Tongue (tissue), 2 donors: ENCODE data around the gene RCOR1. TPM values are rescaled to one million over a fixed set of nuclear protein-coding genes. Genes with fewer than 3 reads are reported as not detected.
"Not testable (repeated sequence)": the region's sequence is repeated elsewhere in the genome, so short reads cannot be mapped to it uniquely, and the experiment has no call there.

Source experiments
- DNase-seq: peaks from one replicate; pipeline ENCODE4 v3.0.0-alpha.2; 2015
- total RNA-seq: library from RNA; depleted of rRNA; stranded (reverse); fragments of >200 nt; gene quantifications from one replicate; pipeline ENCODE4 v1.2.3, GENCODE V29; 2014

Gene RCOR1
- total RNA-seq, 1 donor from 2014 or later = 25.4 TPM

DNA sequence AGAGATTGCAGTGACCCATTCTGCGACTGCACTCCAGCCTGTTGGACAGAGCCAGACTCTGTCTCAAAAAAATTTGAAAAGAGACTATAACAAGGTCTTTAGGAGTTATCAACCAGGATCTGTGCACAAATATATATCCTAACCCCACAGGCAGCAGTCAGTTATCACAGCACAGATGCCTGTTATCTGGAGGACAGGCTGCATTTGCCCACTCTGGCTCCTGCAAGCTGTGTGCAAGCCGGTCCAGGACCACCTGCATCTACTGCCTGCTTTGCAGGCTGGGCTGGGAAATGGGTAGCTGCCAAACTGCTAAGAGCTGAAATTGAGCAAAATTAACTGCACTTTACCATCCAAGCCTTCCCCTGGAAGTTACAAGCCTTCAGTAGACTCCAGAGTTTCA is 21.4 kb upstream of the RCOR1 start:
- no peak for DNase-seq

GRCh38 chr14:102571478-102572042 is 20.9 kb upstream of the RCOR1 start:
- no peak for DNase-seq

- not testable (repeated sequence) for DNase-seq
These were observed 19.3 kb upstream of the RCOR1 start for GRCh38 chr14:102573161-102573560.

- no peak for DNase-seq
These were observed 18.8 kb upstream of the RCOR1 start for GRCh38 chr14:102573591-102574046.

DNA sequence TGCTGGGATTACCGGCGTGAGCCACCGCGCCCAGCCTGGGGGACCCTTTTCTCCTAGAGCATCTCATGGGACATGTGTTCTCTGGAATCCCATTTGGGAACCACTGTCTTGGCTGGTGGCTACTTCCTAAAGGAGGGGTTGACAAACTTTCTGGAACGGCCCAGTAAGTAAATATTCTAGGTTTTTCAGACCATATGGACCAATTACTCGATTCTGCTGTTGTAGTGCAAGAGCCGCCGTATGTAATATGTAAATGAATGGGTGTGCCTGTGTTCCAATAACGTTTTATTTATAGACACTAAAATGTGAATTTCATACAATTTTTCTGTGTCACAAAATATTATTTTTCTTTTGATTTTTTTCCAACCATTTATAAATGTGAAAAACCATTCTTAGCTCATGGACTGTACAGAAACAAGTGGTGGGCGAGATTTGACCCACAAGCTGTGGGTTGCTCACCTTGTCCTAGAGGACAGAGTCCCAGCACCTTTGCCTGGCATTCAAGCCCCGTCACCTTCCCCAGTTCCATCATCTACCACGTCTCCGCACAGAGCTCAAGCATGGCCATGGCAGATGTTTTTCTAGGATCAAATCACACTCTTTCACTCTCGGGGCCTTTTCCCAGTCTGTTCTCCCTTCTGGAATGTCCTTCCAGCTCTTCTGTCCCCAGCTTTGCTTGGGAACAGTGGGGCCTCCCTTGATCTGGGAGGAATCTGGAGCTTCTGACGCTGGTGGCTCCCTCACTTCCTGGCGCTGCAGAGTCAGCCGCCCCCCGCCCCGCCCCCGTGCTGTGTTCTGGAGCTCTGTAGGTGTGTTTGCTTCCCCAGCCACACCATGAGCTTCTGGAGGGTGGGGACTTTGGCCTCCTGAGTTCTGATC is 17.9 kb upstream of the RCOR1 start:
- peak; percentile 54 for DNase-seq

DNA sequence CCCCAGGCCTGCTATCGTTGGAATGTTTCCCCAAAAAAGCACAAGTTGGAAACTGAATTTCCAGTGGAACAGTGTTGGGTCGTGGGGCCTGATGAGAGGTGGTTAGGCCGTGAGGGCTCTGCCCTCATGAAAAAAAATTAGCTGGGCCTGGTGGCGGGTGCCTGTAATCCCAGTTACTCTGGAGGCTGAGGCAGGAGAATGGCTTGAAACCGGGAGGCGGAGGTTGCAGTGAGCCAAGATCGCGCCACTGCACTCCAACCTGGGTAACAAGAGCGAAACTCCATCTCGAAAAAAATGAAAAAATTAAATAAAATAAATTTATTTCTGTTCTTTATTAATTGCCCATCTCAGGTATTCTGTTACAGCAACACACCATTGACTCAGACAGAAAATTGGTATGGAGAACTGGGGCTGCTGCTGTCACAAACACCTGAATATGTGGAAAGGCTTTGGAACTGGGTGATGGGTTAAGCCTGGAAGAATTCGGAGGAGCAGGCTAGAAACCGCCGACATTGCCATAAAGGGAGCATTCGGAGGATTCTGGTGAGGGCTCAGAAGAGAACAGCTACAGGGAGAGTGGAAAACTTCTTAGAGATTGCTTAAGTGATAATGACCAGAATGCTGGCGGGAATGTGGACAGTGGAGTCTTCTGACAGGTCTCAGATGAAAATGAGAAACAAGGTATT is 17.1 kb upstream of the RCOR1 start:
- no peak for DNase-seq

DNA sequence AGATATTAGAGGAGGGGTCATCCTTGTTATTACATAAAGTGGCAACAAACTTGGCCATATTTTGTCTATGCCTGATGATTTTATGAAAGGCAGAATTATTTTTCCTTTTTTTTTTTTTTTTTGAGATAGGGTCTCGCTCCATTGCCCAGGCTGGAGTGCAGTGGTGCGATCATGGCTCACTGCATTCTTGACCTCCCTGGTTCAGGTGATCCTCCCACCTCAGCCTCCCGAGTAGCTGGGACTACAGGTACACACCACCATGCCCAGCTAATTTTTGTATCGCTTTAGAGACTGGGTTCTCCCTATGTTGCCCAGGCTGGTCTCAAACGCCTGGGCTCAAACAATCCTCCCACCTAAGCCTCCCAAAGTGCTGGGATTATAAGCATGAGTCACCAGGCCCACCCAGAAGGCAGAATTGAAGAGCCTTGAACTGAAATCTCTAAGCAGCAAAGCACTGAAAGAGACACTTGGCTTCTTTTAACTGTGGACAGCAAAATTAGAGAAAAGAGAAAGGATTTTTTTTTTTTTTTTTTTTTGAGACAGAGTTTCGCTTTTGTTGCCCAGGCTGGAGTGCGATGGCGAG is 16.5 kb upstream of the RCOR1 start:
- not testable (repeated sequence) for DNase-seq

- DNase-seq = no peak
These were observed 13.6 kb upstream of the RCOR1 start for GRCh38 chr14:102578821-102579220.

DNA sequence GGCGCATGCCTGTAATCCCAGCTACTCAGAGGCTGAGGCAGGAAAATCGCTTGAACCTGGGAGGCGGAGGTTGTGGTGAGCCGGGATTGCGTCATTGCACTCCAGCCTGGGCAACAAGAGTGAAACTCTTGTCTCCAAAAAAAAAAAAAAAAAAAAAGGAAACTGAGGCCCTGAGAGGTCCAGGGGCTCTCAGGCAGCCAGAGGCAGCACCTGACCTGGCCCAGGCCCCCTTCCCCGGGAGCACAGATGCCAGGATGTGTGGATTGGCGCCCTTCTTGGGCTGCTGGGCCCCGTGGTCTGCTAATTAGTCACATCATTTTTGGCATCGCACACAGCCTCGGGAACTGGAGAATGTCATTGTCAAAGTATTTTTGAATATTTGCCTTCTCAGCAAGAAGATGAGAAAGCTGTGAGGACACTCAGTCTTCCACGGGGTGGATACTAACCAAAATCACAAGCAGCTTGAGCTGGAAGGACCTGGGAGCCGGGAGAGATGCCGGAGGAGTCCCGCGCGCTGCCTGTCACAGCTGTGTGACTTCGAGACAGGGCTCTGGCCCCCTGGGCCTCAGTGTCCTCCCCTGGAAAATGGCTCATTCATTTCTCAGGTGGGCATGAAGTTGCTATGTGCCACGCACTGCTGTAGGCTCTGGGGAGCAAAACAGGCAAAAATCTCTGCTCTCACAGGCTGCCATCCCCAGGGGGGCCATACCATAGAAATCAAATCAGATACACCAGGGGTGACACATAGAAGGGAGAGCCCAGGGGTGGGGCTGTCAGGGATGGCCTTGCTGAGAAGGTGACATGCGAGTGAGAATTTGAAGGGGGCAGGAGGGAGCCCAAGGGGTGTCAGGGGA is 12.5 kb upstream of the RCOR1 start:
- peak; percentile 81 for DNase-seq

DNA sequence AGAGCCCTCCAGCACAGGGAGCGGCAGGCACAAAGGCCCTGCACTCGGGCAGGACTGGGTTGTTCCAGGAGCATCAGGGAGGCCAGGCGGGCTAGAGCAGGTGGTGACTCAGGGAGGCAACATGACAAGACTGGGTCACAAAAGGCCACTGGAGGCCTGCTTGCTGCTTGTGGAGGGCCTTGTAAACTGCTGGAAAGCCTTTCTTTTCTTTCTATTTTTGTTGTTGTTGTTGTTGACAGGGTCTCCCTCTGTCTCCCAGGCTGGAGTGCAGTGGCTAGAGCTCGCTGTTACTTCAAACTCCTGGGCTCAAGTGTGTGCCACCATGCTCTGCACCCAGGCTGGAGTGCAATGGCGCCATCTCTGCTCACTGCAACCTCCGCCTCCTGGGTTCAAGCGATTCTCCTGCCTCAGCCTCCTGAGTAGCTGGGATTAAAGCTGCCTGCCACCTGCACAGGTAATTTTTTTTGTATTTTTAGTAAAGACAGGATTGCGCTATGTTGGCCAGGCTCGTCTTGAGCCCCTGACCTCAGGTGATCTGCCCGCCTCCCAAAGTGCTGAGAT is 11.8 kb upstream of the RCOR1 start:
- no peak for DNase-seq

- DNase-seq = no peak
These were observed 11.3 kb upstream of the RCOR1 start for GRCh38 chr14:102581193-102581592.

GRCh38 chr14:102583726-102584125 is 8.7 kb upstream of the RCOR1 start:
- DNase-seq = no peak

DNA sequence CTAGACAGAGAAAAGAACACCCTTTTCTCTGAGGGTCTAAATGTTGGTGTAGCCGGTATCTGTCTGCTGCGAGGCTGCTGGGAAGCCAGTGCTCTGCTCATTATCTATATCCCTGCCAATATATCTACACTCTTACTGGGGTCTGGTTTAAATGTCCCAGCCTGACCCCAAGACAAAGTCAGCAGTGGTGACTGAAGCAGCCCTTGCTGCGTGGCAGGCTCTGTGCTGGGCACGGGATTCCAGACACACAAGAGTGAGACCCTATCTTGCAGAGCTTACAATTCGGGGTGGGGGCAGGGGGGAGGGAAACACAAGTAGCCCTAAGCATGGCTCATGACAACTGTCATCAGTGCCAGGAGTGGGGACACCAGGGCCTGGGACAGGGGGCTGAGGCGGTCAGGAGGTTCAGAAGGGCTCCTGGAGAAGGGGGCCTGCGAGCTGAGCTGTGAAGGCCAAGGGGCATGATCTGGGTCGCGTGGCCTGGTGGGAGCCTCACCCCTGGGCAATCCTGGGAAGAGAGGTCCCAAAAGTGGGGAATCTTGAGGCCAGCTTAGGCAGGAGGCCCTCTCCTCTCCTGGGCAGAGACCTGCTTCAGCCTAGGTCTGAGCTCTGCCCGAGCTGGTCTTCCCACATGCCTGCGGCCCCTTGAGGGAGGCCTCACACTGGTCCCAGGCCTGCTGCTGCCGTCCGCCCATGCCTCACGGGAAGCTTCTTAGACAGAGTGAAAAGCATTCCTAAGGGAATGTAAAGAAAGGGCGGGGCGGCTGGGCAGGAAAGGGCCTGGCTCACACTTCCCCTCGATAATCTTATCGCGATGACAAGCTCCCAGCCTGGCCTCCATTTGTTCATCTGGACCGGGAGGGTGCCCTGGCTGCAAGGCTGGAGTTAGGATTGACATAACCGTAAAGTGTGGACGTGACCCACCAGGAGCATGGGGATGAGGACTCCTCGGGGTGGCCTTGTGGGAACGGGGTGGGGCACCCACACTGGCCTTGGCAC is 7.3 kb upstream of the RCOR1 start:
- DNase-seq = no peak

GRCh38 chr14:102586420-102587104 is 5.9 kb upstream of the RCOR1 start:
- DNase-seq = peak; percentile 55

GRCh38 chr14:102588821-102589220 is 3.6 kb upstream of the RCOR1 start:
- DNase-seq = no peak

DNA sequence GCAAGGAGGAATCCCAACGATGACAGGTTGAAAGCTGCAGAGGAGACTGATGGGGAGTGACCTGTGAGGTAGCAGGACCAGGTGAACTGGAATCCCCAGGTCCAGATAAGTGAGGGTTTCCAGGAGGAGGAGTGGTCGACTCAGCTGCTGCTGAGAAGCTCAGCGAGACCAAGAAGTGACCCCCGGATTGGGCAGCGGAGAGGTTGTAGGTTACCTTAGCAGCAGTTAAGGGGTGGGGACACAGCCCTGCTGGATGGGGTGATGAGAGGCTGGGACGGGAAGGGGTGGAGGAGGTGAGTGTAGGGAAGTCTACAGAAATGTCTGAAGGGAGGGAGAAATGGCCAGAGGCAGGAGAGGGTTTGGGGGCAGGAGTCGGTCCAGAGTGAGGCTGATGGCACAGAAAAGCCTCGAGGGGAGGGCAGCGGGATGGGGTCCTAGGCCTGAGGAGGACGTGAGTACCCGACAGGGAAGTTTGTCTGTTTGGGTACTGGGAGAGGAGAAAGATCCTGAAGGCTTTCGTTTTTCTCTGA is 2.6 kb upstream of the RCOR1 start:
- DNase-seq = no peak

DNA sequence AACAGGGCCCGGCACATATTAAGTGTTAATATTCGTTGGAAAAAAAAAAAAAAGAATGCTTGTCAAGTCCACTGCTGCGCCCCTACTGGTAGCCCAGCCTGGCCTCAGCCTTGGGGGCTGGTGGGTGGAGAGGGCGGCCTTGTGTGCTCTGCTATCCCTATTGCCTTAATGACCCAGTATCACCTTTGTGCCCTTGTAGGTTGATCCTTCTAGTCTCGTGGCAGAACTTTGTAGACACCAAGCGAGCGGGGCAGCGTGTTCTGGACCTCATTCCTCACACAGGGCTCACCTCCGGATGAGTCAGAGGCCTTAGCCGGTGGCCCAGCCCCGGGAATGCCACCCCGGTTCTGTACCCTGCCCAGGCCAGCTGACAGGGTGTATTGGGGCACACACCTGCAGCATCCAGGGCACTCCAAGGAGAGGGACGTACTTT is 1.8 kb upstream of the RCOR1 start:
- peak; percentile 54 for DNase-seq

GRCh38 chr14:102591372-102591943 is 991 bp upstream of the RCOR1 start:
- DNase-seq = peak; percentile 75

DNA sequence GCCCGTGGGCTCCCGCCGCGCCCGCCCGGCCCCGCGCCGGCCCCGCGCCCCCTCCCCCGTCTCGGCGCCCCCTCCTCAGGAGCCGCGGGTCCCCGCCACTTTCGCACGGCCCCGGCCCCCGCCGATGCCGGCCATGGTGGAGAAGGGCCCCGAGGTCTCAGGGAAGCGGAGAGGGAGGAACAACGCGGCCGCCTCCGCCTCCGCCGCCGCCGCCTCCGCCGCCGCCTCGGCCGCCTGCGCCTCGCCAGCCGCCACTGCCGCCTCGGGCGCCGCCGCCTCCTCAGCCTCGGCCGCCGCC is 263 bp downstream of the RCOR1 start:
- no peak for DNase-seq
